SH-SY5Y (cell line): ENCODE data around the gene MYO7B.

Source experiments
- GATA2 ChIP-seq: IDR thresholded peaks from 2 replicates; pipeline ENCODE4 v1.6.1; 2011; ENCODE audit warnings: mild to moderate bottlenecking, low read depth, low read length
- GATA3 ChIP-seq: IDR thresholded peaks from 2 replicates; pipeline ENCODE4 v1.6.1; 2011; ENCODE audit warnings: low read depth, mild to moderate bottlenecking, low read length, moderate library complexity

MYO7B gene

DNA sequence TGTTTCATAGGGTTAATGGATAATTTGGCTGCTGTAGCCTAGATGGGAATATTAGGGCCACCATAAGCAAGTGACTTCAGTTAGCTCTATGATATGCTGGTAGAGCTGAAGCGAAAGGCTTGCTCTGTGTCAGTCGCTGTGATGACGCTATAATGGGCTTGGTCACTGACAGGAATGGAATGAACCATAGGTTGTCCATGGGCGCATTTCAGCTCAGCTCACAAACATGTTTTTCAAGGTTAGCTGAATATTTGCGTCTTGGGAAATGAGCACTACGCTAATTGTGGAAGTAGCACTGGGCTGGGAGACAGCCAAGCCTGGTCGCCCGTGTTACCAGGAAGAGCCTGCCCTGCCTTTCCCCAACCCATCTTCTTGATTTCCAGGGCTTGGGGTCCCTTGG is 3.2 kb upstream of the MYO7B start:
- TF ChIP-seq GATA2 (no peak), GATA3 (no peak)

GRCh38 chr2:127535918-127536317 is 435 bp downstream of the MYO7B start:
- TF ChIP-seq GATA2 (no peak), GATA3 (no peak)

DNA sequence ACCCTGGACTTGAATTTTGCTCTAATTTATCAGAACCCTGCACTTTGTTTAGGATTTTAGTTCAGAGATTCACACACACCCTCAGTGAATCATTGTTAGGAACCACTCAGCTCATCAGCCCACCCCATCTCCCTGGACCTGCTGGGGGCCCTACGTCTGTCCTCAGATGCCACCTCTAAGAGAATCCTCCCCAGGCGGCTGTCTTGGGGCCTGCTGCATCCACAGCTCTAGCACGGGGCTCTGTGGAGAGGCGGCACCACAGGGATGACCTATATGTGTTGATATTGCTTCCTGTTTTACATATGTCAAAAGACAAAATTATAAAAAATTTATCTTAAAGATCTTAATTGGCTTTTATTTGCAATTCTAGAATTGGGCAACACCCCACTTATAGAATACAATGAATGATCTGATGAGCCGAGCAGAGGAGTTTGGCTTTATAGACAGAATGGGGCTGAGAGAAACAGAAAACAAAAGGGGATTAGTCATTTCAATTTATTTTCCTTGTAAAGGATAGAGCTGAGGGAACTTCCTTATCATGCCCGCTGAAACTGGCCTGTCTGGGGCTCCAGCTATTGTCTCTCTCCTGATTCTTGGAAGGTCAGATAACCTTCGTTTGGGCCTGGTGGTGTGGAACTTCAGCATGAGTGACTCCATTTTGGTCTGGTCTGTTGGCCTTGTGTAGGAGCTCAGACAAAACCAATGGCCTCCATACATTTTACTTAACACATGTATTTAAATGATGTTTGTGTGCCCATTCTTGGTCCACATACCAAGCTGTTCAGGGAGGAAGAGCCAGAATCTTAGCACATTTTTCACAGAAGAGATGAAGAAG is 1.4 kb downstream of the MYO7B start:
- TF ChIP-seq GATA2 (no peak), GATA3 (no peak)

DNA sequence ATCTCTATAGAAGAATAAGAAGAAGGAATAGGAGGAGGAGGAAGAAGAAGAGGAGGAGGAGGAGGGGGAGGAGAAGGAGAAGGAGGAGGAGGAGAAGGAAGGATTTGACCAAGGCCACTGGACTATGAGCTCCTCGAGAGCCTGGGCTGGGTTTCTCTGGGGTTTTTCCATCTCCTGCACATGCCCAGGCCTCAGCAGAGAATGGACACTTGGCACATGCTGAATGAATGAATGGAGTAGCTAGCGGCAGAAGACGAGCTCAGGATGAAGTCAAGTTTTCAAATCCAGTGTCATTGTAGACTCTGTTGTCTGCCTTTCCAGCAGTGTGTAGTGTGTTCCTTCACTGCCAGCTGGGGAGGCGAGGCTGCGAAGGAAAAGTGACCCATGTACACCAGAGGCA is 2.2 kb downstream of the MYO7B start:
- TF ChIP-seq GATA2: no peak
- TF ChIP-seq GATA3: no peak

- no peak for TF ChIP-seq GATA2
- no peak for TF ChIP-seq GATA3
Measured at GRCh38 chr2:127541809-127542208, 6.3 kb downstream of the MYO7B start.

GRCh38 chr2:127542231-127542630 is 6.7 kb downstream of the MYO7B start:
- TF ChIP-seq GATA2 (no peak), GATA3 (no peak)

DNA sequence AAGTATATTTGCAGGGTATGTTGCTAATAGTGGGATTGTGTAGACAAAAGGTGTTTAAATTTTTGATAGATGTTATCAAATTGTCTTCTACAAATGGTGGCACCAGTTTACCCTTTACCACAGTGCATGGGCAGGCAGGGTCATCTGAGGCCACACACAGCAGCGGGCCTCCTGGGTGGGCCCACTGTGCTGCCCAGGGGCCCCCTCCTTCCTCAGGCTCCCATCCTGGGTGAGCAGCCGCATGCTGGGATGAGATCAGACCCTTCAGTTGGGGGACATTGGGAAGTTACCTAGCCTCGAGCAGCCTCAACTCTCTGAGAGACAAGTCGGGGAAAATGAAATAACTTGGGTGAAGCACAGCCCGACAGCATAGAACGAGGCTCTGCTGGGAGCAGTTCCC is 9.7 kb downstream of the MYO7B start:
- TF ChIP-seq GATA2 (no peak), GATA3 (no peak)

DNA sequence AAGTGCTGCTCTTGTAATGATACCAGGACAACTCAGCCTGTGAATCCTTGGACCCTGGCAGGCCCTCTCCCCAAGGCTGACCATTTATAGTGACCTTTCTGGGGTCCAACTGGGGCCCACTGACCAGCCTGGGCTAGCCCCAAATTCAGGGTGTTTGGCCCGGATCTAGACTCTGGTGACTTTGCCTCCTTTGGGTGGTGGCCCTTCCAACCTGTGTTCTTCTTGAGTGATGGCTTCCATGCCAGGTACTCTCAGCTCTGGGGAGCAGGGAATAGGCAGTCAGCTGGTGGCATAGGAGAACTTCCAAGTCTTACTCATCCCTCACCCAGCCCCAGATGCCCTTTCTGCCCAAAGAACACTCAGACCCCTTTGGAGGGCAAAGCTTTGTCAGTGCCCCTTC is 10.3 kb downstream of the MYO7B start:
- no peak for TF ChIP-seq GATA2
- no peak for TF ChIP-seq GATA3

- TF ChIP-seq GATA2 (no peak), GATA3 (no peak)
Measured at GRCh38 chr2:127546797-127547196, 11.3 kb downstream of the MYO7B start.

GRCh38 chr2:127551221-127551930 is 15.9 kb downstream of the MYO7B start:
- TF ChIP-seq GATA3 (no peak), GATA2 (no peak)

- TF ChIP-seq GATA3: no peak
- TF ChIP-seq GATA2: no peak
Measured at GRCh38 chr2:127552336-127552735, 16.9 kb downstream of the MYO7B start.

GRCh38 chr2:127552846-127553245 is 17.4 kb downstream of the MYO7B start:
- TF ChIP-seq GATA2 (no peak), GATA3 (no peak)

DNA sequence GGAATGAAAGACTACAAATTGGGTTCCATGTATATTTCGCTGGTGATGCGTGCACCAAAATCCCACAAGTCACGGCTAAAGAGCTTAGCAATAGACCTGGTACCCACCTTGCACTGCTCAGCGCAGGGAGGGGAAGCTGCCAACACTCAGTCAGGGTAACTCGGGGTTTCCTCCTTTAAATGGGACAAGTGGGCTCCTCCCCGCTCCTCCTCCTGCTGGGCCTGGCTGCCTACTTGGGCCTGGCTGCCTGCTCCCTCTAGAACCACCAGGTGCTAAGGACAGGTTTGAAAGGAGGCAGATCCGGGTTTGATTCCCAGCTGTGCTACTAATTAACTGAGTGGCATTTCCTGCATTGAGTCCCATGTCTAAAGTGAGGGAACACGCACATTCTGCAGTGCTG is 23.4 kb downstream of the MYO7B start:
- TF ChIP-seq GATA2: no peak
- no peak for TF ChIP-seq GATA3

DNA sequence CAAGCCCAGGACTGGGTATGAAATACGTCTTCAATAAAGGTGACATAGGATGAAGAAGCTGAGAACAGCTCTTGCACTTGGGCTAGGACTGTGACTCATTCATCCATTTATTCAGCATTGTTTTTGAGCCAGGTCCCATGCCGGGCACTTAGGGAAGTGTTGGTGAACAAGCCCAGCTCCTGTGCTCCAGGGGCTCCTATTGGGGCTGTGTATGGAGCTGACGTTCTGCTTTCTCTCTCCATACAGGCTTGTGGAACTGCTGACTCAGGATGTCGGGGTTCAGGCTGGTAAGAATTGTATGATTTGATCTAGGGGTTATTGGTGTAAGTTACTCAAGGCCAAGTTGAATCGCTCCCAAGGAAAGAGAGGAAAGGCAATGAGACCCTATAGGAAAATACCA is 24.0 kb downstream of the MYO7B start:
- TF ChIP-seq GATA3 (no peak), GATA2 (no peak)

DNA sequence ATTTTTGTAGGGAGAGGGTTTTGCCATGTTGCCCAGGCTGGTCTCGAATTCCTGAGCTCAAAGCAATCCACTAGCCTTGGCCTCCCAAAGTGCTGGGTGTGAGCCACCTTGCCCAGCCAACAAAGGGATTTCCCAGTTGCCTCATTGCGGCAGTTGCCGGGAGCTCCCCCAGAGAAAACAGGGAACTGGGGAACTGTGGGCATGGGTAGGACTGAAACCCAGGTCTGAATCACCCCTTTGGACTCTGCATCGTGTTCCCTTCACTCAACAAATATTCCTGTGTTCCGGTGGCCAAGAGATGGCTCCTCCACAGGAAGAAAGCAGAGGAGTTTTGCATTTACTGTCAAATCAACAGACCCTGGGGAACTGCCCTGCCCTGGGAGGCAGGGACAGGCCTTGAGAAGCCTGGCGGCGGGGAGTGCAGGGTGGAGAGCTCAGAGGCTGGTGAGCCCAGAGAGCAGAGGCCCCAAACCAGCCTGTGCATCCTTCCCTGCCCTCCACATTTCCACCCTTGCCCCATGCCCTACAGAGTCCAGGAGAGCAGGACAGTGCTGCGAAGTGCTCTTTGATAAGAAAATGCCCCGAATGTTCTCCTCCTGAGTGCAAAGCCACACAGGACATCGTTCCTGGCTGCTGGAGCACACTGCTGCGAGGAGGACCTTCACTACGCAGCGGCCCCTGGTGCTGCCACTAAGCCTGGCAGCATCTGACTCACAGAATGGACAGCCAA is 24.9 kb downstream of the MYO7B start:
- no peak for TF ChIP-seq GATA3
- no peak for TF ChIP-seq GATA2

GRCh38 chr2:127560931-127561280 is 25.4 kb downstream of the MYO7B start:
- TF ChIP-seq GATA3 (no peak), GATA2 (no peak)
